A549 treated with GW870086 at 1 μM for 4 hours (cell line): ENCODE data around the gene TGFBR1. TPM values are rescaled to one million over a fixed set of nuclear protein-coding genes. Genes with fewer than 3 reads are reported as not detected.

Experiments used
- total RNA-seq: library from RNA; stranded (reverse); fragments of 200-300 nt; extraction: Qiagen RNA extraction; gene quantifications from 5 replicates; pipeline ENCODE4 v1.2.3, GENCODE V29; 2022; ENCODE audit warnings: low read depth

The TGFBR1 gene
- 36.7 to 77.5 TPM (median 69.8 TPM) in 5 replicates for total RNA-seq

DNA sequence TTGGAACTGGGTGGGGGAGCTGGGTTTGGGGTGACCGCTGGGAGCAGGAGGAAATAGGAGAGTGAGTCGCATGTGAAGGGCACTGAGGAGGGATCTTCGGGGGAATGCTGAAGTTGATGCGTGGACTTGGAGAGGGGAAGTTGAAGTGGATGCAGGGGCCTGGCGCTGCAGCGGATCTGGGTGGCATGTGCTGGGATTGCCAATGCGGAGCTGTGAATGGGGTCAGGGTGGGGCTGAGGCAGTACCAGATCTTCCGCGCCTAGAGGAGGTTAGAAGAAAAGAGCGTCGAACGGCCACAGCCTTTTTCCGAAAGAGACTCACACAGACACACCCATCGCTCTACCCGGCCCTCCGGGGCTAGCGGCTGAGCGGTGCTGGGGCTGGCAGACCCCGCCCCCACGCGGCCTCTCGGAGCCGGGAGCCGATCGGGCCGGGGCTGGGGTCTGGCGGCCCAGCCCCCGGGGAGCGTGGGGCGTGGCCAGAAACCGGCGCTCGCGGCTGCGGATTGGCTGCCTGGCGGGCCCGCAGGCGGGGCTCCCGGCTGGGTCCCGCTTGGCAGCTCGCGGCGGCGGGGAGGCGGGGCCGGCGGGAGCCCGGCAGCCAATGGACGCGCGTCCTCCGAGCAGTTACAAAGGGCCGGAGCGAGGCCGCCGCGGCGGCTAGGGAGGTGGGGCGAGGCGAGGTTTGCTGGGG is at the start of gene TGFBR1:
Gene TGFBR1, plus strand, starts transcription at position 655 of the 693 bp plus-strand sequence. CDS start 93 bp downstream, outside the sequence.

Other genes with a start within 250 kb of the TGFBR1 start
- gene COL15A1, start 161.2 kb upstream of the TGFBR1 start, total RNA-seq = 0.23 to 0.77 TPM (median 0.56 TPM) in 5 replicates
- 46.5 to 51.8 TPM (median 48.7 TPM) in 5 replicates for gene ALG2, start 116.8 kb downstream of the TGFBR1 start, total RNA-seq
- gene SEC61B, start 117.2 kb downstream of the TGFBR1 start, total RNA-seq = 292 to 337 TPM (median 326 TPM) in 5 replicates